NCI-H524 (cell line): ENCODE measurements around the gene KLHL22.
A peak's percentile ranks its signal among the peaks of the same experiment; 100 is the strongest.
"Not testable (repeated sequence)": the region's sequence is repeated elsewhere in the genome, so short reads cannot be mapped to it uniquely, and the experiment has no call there.

Source experiments
- DNase-seq, 2 experiments: peaks; one replicate each; lab custom pipeline; 2025; lab: John Stamatoyannopoulos, UW

The KLHL22 gene

DNA sequence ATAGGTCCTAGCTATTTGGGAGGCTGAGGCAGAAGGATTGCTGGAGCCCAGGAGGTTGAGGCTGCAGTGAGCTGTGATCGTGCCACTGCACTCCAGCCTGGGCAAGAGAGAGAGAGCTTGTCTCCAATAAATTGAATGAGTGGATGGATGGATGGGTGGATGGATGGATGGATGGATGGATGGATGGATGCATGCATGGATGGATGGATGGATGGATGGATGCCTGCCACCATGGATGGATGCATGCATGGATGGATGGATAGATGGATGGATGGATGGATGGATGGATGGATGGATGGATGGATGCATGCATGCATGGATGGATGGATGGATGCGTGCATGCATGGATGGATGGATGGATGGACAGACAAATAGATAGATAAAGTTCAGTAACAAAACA, 25.1 kb downstream of the KLHL22 start:
- not testable (repeated sequence) for DNase-seq

- DNase-seq = peak in 1 of 2 experiments; percentile 20
Observed at GRCh38 chr22:20469110-20469868, 26.3 kb downstream of the KLHL22 start.

GRCh38 chr22:20466659-20467379, 28.8 kb downstream of the KLHL22 start:
- no peak for DNase-seq

DNA sequence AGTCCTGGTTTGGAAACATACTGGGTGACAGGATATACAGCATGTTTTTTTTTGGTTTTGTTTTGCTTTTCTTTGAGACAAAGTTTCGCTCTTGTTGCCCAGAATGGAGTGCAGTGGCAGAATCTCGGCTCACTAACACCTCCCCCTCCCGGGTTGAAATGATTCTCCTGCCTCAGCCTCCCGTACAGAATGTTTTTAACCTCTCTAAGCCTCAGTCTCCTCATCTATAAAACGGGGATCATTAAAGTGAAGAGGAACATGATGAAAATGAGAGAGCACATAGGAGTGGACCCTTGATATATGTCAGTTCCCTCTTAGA, 29.9 kb downstream of the KLHL22 start:
- no peak for DNase-seq

DNA sequence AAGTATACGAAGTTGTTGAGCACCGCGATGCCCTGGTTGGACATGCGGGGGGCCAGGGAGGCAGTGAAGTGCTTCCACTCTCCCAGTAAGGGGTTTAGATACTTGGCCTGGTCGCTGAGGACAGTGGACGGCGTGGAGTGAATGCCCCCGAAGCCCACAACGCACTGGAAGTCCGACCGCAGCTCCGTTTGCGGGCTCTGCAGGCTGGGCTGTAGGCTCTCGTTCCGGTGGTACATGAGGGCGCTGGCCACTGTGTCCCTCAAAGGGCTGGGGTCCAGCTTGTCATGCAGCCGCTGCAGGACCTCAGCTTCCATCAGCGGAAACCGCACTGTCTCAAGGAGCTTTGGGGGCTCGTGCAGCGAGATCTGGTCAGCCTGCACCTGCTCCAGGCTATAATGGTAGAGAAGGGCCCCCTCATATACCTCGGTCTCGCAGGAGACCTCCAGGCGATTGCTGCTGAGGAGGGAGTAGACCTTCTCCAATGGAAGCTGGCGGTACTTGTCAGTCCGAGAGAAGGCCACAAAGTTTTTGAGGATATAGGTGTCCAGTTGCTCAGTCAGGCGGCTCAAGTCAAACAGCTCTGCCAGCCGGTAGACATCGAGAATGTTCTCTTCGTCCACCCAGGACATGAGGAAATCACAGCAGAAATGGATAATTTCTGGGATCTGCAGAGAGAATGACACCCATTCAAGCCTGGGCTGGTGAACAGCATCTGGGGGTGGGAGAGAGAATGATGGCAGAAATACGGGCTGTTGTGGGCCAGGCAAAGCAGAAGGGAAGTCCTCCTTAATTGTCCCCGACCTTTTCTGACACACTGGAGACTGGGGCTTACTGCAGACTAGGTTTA, 30.5 kb downstream of the KLHL22 start:
- DNase-seq = no peak

DNA sequence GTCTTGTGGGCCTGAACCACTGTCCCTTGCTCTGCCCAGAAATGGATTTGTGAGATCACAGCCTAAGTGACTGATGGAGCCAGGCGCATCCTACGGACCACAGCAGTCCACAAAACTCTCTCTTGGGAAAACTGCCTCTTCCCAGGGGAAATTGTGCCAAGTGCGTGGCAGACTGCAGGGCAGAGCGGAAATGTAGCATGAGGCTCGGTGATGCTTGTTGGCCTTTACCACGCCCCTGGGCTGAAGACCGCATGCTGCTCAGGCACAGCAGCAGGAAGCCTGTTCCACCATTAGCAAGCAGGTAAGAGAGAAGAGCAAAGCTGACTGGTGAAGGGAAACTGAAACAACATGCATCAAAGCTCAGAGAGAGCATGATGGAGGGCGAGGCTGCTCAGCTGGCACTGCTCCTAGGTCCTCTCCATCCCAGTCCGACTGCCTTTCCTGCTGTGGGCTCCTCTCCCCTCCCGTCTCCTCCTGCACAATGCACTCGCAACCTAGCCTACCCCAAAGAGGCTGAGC, 31.4 kb downstream of the KLHL22 start:
- no peak for DNase-seq

GRCh38 chr22:20463324-20464095, 32.1 kb downstream of the KLHL22 start:
- peak; percentile 67 to 85 for DNase-seq

GRCh38 chr22:20459862-20460261, 35.7 kb downstream of the KLHL22 start:
- no peak for DNase-seq

DNA sequence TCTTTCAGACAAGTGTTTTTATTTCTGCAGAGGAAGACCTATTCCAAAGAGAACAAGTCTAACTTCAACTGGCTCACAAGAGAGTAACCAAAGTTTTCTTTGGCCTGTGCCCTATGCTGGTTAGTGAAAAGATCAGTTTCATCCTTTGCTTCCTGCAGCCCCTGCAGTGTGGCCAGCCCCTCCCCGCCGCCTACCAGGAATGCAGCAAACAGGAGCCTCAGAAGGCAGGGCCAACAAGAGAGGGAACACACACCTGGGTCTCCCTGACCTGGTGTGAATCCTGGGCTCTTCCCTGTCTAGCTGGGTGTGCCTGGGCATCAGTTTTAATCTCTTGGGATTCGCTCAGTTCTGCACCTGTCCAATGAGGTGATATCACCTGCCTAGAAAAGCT, 36.4 kb downstream of the KLHL22 start:
- no peak for DNase-seq

DNA sequence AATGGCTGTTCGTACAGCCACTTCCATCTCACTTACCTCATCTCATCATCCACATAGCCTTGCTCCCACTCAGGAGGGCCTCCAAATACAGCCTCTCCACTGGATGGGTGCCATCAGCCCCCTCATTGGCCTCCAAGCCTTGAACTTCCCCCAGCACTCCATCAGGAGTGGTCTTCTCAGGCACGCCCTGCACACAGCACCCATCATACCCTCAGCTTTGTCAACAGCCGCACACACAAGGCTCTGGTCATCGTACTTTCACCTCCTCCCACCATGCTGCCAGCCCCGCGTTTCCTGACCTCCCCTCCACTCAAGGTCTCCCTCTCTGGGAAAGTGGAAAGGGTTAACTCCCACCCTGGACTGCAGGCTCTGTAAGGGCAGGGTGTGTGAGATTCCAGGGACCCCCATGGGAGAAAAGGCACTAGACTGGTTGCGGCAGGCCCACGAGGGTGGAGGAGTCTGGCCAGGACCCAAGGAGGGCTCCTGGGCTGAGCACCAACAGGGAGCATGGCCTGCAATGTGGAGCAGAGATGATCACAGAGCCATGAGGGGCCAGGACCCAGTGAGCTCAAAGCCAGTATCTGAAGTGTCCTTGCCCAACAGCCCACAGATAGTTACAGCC, 37.0 kb downstream of the KLHL22 start:
- no peak for DNase-seq

DNA sequence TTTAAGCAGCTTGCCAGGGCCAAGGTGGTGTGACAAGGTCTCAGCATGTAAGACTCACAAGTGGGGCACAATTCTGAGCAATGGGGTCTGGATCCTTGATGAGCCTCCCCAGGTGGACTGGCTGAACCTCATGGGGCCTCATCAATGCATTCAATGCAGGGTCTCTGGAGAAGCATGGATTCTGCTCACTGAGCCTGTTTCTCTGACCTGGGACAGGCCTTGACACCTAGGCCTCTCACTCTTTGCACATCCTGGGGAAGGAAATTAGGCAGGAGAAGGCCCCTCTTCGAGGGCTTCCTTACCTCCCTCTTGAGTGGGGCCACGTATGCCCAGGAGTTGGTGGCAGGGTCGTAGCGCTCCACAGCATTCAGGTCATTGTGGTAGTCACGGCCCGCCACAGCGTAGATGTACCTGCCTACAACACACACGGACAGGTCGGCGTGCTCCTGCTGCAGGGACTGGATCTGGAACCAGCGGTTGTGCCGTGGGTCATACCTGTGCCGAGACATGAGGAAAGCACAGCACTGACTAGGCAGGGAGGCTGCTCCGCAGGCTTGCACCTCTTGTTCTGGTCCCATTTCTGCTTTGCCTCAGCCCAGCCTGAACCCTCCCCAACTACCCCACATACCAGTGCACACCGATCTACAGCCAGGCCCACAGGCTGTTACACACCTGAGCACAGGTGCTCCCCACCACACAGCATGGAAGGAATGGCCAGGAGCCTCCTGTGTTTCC, 37.9 kb downstream of the KLHL22 start:
- DNase-seq = no peak

DNA sequence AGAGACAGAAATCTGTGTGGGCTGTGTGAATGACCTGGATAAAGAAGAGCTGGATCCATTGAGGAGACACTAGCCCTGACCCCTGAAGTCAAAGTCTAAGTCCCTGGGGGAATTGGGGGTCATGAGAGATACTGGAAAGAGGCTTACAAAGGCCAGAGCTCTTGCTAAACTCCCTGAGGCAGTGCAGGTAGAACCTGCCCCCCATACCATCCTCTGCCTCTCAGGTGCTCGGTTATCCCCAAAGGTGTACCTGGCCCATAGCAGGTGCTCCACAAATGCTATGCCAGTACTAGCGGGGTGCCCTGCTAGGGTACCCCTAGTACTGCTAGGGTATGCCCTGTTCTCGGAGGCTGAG, 38.9 kb downstream of the KLHL22 start:
- no peak for DNase-seq

- DNase-seq = peak; percentile 48 to 80
Observed at GRCh38 chr22:20456064-20456721, 39.4 kb downstream of the KLHL22 start.

DNA sequence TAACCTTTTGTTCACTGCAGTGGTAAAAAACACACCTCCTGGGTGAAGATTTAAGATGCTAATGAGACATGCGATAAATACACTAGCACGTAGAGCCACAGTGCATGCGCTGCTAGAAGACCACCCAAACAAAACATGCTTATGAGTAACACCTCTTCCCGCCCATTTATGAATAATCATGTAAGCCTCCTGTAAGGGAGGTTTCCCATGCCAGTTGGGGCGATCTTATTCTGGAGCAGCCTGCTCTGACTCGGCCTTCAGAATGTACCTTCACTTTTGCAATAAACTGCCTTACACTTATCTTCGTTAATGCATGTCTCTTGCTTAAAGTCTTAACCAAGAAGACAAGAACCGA, 39.9 kb downstream of the KLHL22 start:
- DNase-seq = no peak

DNA sequence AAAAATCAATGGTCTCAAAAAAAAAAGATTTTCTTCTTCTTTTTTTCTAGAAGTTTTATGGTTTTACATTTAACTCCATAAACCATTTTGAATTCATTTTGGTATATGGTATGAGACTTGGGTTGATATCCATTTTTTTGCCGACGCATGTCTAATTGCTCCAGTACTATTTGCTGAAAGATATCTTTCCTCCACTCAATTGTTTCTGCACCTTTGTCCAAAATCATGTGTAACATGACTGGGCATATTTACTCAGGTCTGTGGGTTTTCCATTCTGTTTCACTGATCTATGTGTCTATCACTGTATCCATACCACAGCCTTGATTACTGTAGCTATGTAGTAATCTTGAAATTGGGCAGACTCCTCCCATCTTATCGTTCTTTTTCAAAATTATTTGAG, 42.4 kb downstream of the KLHL22 start:
- no peak for DNase-seq

DNA sequence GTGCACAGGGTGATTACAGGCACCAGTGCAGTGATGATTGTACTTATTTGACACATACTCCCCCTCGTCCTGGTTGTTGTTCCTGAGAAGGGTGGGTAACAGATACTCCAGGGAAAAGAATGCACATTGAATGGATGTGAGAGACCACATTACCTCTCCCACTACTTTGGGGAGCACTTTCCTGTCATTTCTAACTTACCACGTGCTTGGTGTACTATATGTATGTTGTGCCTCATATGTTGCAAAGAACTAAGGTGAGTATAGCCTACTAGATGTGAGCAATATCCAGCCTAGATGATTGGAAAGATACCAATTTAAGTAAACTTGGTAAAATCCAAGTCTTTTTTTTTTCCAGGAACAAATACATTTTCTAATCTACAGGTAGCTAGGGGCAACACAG, 43.7 kb downstream of the KLHL22 start:
- no peak for DNase-seq

- not testable (repeated sequence) for DNase-seq
Observed at GRCh38 chr22:20451129-20451778, 44.3 kb downstream of the KLHL22 start.

DNA sequence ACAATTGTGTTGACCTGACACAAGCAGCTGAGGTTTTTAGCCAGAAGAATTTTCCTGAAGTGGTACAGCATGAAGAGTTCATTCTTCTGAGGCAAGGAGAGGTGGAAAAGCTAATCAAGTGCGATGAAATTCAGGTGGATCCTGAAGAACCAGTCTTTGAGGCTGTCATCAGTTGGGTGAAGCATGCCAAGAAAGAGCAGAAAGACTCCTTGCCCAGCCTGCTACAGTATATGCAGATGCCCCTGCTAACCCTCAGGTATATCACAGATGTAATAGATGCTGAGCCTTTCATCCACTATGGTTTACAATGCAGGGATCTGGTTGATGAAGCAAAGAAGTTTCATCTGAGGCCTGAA, 45.1 kb downstream of the KLHL22 start:
- DNase-seq = no peak

GRCh38 chr22:20449819-20450550, 45.6 kb downstream of the KLHL22 start:
- DNase-seq = no peak
